OCI-LY7 (cell line): ENCODE results near the gene DAPK2.

Experiments
- EZH2phosphoT487 ChIP-seq: fragments of 200-600 bp; sonication (generic); IDR thresholded peaks from 2 replicates; pipeline ENCODE4 v1.6.1; 2018; ENCODE audit warnings: low read depth, borderline replicate concordance, mild to moderate bottlenecking, mixed run types, antibody characterized with exemption, low read length, moderate library complexity, mixed read lengths
- TF ChIP-seq, protein P1 (sequence below): fragments of 200-600 bp; sonication (generic); conservative IDR thresholded peaks from 2 replicates; pipeline ENCODE4 v1.5.1; 2014; ENCODE audit warnings: mild to moderate bottlenecking, antibody characterized with exemption, low read length, moderate library complexity, mixed read lengths

DNA sequence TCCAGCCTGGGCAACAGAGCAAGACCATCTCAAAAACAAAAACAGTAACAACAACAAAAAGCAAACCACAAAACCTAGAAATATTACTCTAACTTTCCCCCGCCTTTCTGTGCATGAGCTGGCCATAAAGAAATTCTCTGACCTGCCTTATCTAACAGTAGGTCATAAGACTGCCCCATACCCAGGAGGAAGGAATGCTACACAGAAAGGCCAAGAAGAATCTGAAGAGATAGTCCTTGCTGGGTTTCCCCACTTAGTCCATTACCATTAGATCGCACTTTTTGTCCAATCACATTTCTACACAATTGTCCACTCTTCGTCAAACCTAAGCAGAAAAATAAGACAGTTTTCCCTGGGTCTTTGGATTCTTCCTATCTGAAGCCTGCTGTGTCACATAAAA is 23.8 kb upstream of the DAPK2 start:
- TF ChIP-seq, protein P1, sequence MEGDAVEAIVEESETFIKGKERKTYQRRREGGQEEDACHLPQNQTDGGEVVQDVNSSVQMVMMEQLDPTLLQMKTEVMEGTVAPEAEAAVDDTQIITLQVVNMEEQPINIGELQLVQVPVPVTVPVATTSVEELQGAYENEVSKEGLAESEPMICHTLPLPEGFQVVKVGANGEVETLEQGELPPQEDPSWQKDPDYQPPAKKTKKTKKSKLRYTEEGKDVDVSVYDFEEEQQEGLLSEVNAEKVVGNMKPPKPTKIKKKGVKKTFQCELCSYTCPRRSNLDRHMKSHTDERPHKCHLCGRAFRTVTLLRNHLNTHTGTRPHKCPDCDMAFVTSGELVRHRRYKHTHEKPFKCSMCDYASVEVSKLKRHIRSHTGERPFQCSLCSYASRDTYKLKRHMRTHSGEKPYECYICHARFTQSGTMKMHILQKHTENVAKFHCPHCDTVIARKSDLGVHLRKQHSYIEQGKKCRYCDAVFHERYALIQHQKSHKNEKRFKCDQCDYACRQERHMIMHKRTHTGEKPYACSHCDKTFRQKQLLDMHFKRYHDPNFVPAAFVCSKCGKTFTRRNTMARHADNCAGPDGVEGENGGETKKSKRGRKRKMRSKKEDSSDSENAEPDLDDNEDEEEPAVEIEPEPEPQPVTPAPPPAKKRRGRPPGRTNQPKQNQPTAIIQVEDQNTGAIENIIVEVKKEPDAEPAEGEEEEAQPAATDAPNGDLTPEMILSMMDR = no peak
- no peak for TF ChIP-seq EZH2phosphoT487
